Left ventricle myocardium inferior (tissue), 1 donor: ENCODE measurements around the gene MEI1. TPM values are rescaled to one million over a fixed set of nuclear protein-coding genes. Genes with fewer than 3 reads are reported as not detected.

Experiments used
- DNase-seq: peaks from one replicate; pipeline ENCODE4 v3.0.0-alpha.2; 2020
- H3K27ac ChIP-seq: fragments of 200-600 bp; replicated peaks from 2 replicates; pipeline ENCODE4 v1.8.0; 2021
- H3K27me3 ChIP-seq: fragments of 200-600 bp; 2 replicates; pipeline ENCODE4 v1.8.0; 2021; ENCODE audit warnings: low read depth
- H3K36me3 ChIP-seq: fragments of 200-600 bp; 2 replicates; pipeline ENCODE4 v1.8.0; 2021
- H3K4me1 ChIP-seq: fragments of 200-600 bp; 2 replicates; pipeline ENCODE4 v1.8.0; 2021
- H3K4me3 ChIP-seq: fragments of 200-600 bp; 2 replicates; pipeline ENCODE4 v1.8.0; 2021; ENCODE audit warnings: mild to moderate bottlenecking, moderate library complexity
- H3K9me3 ChIP-seq: fragments of 200-600 bp; replicated peaks from 2 replicates; pipeline ENCODE4 v1.8.0; 2021
- CTCF ChIP-seq: fragments of 200-600 bp; IDR thresholded peaks from 2 replicates; pipeline ENCODE4 v1.8.0; 2021; ENCODE audit warnings: antibody characterized with exemption, mild to moderate bottlenecking, borderline replicate concordance
- intact Hi-C: fragments of 100-400 bp; cut with micrococcal nuclease; formaldehyde crosslinking; loops from one replicate; pipeline ENCODE4 v1.11.0; 2022
- total RNA-seq: library from RNA; stranded (reverse); fragmentation: NEBNext Ultra II Directional; extraction: Animal tissue kit (Norgen Biotek cat#: 25700); gene quantifications from one replicate; pipeline ENCODE4 v1.2.1, GENCODE V29; 2021
- donor health status: DM: no; HTN: yes; CAD: no; lungs with severe emphysema.

MEI1 gene
- total RNA-seq, 1 donor from 2014 or later, result 0.74 TPM

GRCh38 chr22:41690476-41690875, 8.8 kb upstream of the MEI1 start:
- H3K4me3 ChIP-seq, result no peak overlapping the region
- H3K9me3 ChIP-seq, result no peaks in the 10 kb centered on the region
- intact Hi-C loops, result no loop called here
- peaks cover 30% of the 10 kb centered on the region for H3K4me1 ChIP-seq
- no peak for TF ChIP-seq CTCF
- DNase-seq, result no peak
- no peak overlapping the region for H3K27ac ChIP-seq
- H3K36me3 ChIP-seq, result peaks cover 9% of the 10 kb centered on the region
- H3K27me3 ChIP-seq, result no peaks in the 10 kb centered on the region

GRCh38 chr22:41695211-41695610, 4.1 kb upstream of the MEI1 start:
- intact Hi-C loops, result loop anchor here (5.0 kb wide), 1 partner anchor 247 kb away; no protein-coding TSS in a partner anchor

GRCh38 chr22:41696703-41697102, 2.6 kb upstream of the MEI1 start:
- Histone ChIP-seq H3K27ac (peak overlapping the region; percentile 73), H3K27me3 (no peaks in the 10 kb centered on the region)
- intact Hi-C loops, result loop anchor here (5.0 kb wide), 1 partner anchor 246 kb away; no protein-coding TSS in a partner anchor

More at GRCh38 chr22:41695211-41695610, 4.1 kb upstream of the MEI1 start:
- Histone ChIP-seq H3K9me3 (no peaks in the 10 kb centered on the region), H3K27ac (no peak overlapping the region), H3K36me3 (peaks cover 9% of the 10 kb centered on the region), H3K27me3 (no peaks in the 10 kb centered on the region), H3K4me3 (no peak overlapping the region), H3K4me1 (peaks cover 23% of the 10 kb centered on the region)
- TF ChIP-seq CTCF, result no peak
- no peak for DNase-seq

GRCh38 chr22:41697126-41697775, 2.1 kb upstream of the MEI1 start:
- TF ChIP-seq CTCF, result peak; percentile 99
- intact Hi-C loops, result loop anchor here (5.0 kb wide), 1 partner anchor 245 kb away; no protein-coding TSS in a partner anchor
- Histone ChIP-seq H3K4me1 (peaks cover 23% of the 10 kb centered on the region), H3K4me3 (peak overlapping the region; percentile 54), H3K9me3 (no peaks in the 10 kb centered on the region), H3K36me3 (peaks cover 9% of the 10 kb centered on the region), H3K27me3 (no peaks in the 10 kb centered on the region), H3K27ac (peak overlapping the region; percentile 73)
- peak; percentile 93 for DNase-seq

More at GRCh38 chr22:41696703-41697102, 2.6 kb upstream of the MEI1 start:
- Histone ChIP-seq H3K9me3 (no peaks in the 10 kb centered on the region), H3K36me3 (peaks cover 9% of the 10 kb centered on the region), H3K4me3 (peak overlapping the region; percentile 54), H3K4me1 (peaks cover 23% of the 10 kb centered on the region)
- no peak for TF ChIP-seq CTCF
- DNase-seq, result no peak

- intact Hi-C loops, result no loop called here
- TF ChIP-seq CTCF, result no peak
- Histone ChIP-seq H3K9me3 (no peaks in the 10 kb centered on the region), H3K27me3 (no peaks in the 10 kb centered on the region), H3K27ac (no peak overlapping the region), H3K36me3 (no peaks in the 10 kb centered on the region), H3K4me3 (no peak overlapping the region), H3K4me1 (peaks cover 23% of the 10 kb centered on the region)
- no peak for DNase-seq
Measured at GRCh38 chr22:41700108-41700364, 733 bp downstream of the MEI1 start.
